Measurements from ENCODE around the gene LTB.

LTB gene, protein sequence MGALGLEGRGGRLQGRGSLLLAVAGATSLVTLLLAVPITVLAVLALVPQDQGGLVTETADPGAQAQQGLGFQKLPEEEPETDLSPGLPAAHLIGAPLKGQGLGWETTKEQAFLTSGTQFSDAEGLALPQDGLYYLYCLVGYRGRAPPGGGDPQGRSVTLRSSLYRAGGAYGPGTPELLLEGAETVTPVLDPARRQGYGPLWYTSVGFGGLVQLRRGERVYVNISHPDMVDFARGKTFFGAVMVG

GRCh38 chr6:31582230-31582643, at the start of gene LTB:
LTB (minus strand) TSS chr6:31582424; CDS start chr6:31582417, 7 bp downstream.
- no peak for DNase-seq (ENCODE audit: low spot score)

DNA sequence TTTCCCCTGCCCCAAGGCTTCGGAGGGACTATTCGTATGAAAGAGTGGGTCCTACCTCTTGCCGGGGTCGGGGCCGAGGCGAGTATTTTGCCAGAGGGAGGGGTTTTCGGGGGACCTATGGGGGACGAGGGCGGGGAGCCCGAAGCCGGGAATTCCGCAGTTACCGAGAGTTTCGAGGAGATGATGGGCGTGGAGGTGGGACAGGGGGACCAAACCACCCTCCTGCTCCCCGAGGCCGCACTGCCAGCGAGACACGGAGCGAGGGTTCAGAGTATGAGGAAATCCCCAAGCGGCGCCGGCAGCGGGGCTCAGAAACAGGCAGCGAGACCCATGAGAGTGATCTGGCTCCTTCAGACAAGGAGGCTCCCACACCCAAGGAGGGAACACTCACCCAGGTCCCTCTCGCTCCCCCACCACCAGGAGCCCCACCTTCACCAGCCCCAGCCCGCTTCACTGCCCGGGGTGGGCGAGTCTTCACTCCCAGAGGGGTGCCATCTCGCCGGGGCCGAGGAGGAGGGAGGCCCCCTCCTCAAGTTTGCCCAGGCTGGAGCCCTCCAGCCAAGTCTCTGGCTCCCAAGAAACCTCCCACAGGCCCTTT, 49.6 kb upstream of the LTB start:
- DNase-seq (ENCODE audit: low spot score): no peak

DNA sequence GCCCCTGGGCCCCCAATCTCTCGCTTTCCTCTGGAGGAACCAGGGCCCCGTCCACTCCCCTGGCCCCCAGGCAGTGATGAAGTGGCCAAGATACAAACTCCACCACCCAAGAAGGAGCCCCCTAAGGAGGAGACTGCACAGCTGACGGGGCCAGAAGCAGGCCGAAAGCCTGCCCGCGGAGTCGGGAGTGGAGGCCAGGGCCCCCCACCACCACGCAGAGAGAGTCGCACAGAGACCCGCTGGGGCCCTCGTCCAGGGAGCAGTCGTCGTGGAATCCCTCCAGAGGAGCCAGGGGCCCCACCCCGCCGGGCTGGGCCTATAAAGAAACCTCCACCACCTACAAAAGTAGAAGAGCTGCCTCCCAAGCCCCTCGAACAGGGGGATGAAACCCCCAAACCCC, 49.0 kb upstream of the LTB start:
- no peak for DNase-seq (ENCODE audit: low spot score)

DNA sequence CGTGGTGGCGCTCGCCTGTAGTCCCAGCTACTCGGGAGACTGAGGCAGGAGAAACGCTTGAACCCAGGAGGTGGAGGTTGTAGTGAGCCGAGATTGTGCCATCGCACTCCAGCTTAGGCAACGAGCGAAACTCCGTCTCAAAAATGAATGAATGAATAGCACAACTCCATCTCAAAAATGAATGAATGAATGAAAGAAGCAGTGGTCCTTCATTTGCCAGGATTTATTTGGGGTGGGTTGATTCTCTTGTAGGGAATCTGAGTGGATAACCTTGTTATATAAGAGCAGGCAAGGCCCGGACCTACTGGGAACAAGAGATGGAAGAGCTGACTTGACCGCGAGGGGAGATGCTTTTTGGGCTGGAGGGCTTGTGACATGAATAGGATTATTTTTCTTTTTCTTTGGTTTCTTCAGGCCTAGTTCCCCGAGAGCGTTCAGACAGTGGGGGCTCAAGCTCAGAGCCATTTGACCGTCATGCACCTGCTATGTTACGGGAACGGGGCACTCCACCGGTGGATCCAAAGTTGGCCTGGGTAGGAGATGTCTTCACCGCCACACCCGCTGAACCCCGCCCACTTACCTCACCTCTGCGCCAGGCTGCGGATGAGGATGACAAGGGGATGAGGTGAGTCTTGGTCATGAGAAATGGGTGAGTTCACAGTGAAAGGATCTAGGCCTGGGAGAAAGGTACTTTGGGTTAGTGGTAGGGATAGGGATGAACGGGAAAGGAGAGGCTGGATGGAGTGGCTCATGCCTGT, 48.1 kb upstream of the LTB start:
- no peak for DNase-seq (ENCODE audit: low spot score)

DNA sequence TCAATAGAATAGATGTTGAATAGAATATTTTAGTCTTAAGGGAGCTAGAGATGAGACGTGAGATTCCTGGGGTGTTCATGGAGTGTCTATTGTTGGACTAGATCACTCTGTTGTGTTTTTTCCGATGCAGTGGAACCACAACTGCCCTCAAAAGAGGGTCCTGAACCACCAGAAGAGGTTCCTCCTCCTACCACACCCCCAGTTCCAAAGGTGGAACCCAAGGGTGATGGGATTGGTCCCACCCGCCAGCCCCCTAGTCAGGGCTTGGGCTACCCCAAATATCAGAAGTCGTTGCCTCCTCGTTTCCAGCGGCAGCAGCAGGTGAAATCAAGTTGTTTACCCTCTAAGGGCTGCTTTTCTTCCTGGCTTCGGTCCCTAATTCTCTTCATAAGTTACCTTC, 46.8 kb upstream of the LTB start:
- no peak for DNase-seq (ENCODE audit: low spot score)

GRCh38 chr6:31627690-31628287, 45.6 kb upstream of the LTB start:
- DNase-seq (ENCODE audit: low spot score): no peak

DNA sequence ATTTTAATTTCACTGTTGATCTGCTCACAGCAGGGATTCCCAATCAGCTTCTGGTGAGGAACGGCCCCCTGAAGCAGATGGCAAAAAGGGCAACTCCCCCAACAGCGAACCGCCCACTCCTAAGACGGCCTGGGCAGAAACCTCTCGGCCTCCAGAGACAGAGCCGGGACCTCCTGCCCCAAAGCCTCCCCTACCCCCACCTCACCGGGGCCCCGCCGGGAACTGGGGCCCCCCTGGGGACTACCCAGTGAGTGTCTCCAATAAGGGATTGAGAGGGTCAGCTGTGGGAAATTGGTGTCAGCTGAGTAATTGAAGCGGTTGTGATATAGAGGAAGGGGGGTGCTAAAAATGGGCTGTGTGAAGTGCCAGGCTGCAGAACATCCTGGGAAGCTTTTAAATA, 44.7 kb upstream of the LTB start:
- no peak for DNase-seq (ENCODE audit: low spot score)

DNA sequence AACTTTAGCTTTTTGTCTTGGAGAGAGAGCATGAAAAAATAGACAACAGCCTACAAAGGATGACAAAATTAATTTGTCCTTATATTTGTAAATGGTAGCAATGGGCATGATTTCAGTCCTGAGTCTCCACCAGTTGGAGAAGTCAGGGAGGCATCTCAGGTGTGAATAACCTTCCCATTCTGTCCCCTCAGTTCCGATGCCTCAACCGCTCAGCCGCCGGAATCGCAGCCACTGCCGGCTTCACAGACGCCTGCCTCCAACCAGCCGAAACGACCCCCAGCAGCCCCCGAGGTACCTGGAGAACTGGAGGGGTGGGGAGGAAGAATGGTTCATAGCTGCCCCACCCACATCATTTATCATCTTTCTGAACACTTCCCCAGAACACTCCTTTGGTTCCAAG, 41.8 kb upstream of the LTB start:
- DNase-seq (ENCODE audit: low spot score): no peak

- DNase-seq (ENCODE audit: low spot score): no peak
These were observed 40.5 kb upstream of the LTB start for GRCh38 chr6:31622684-31623091.

- peak; percentile 18 for DNase-seq (ENCODE audit: low spot score)
These were observed 39.8 kb upstream of the LTB start for GRCh38 chr6:31621991-31622390.

- DNase-seq (ENCODE audit: low spot score): no peak
These were observed 39.2 kb upstream of the LTB start for GRCh38 chr6:31621320-31621939.

DNA sequence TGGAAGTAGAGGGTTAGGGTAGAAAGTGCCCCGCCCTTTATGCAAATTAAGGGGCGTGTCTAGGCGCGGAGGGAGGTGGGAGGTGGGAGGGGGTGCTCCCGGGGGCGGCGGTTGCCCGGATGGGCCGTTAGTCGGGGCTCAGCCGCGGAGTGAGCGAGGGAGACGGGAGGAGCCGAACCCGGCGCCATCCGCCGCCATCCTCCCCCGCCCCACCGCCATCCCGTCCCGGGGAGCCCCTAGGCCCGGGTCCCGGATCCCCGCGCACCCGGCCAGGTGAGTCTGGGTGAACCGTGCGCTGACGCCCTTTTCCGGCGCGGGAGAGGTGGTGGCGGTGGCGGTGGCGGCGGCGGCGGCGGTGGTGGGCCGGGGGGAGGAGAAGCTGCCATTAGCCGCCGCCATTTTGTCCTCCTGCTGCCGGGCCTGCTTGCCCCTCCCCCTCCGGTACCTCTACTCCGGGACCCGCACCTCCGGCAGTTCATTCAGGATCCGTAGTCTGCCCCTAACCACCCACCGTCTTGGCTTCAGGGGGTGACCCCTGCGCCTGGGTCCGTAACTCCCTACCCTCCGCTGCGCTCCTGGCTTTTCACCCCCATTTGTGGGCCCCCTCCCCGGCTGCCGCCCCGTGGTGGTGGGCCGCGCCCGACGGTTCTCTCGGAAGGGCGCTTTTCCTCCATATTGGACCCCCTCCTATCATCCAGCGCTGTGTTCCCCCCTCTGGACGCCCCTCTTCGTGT, 38.5 kb upstream of the LTB start, which contains the start of gene PRRC2A:
Gene PRRC2A (plus strand): TSS at position 130 of the 734 bp plus-strand sequence. CDS start 2,075 bp downstream, outside the sequence.
- DNase-seq (ENCODE audit: low spot score): peak; percentile 70

GRCh38 chr6:31619805-31620585, 37.8 kb upstream of the LTB start:
- DNase-seq (ENCODE audit: low spot score): peak; percentile 99

- DNase-seq (ENCODE audit: low spot score): no peak
These were observed 34.8 kb upstream of the LTB start for GRCh38 chr6:31617010-31617409.

DNA sequence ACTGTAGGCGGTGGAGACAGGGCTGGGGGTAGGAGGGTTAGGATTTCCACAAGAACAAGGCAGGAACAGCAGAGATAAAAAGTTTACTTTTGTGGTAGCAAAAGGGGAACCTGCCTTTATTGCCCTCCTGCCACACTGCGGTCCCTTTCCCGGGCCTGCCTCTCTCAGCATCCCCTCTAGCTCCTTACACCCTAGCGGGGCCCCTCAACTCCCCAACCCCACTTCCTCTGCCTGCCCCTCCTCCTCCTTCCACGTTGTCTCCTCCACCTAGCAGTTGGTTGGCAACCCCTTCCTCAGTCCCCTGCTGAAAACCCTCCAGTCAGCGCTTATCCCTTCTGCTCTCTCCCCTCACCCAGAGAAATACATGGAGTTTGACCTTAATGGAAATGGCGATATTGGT, 33.5 kb upstream of the LTB start:
- DNase-seq (ENCODE audit: low spot score): no peak

DNA sequence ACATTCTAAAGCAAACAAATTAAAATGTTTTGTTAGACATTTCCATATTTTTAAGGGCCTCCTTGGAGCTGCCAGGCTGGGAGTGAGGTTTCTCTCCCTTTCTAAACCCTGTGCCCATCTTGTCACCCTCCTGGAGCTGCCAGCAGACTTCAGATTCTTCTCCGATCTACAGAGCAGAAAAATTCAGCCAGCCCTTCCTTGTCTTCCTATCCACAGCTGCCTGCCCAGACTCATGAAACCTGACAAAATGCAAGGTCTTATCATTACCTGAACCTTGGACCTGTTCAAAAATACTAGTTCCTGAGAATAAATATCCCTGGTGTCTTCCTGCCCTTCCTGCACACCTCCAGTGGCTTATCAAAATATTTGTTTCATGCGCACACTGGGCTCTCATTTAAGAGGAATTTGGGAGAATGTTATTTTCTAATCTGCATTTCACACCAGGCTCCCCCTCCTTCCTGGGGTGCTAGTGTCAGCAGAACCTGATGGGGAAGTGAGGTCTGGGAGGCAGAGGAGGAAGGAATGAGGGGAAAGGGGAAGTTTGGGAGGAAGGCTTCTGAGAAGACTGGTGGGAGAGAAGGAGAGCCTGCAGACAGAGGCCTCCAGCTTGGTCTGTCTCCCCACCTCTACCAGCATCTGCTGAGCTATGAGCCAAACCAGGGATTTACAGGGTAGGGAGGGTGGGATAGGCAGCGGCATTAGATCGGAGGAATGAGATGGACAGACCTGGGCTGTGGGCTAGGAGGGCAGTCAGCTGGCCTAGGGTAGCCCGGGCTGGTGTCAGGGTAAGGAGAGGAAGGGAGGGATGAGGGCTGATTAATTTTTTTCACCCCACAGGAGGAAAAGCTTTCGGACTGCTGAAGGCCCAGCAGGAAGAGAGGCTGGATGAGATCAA, 32.7 kb upstream of the LTB start, which contains the start of gene AIF1:
Gene AIF1 (plus strand): TSS at position 551 of the 895 bp plus-strand sequence. CDS start 96 bp downstream, at position 647.
- DNase-seq (ENCODE audit: low spot score): no peak

- no peak for DNase-seq (ENCODE audit: low spot score)
These were observed 31.9 kb upstream of the LTB start for GRCh38 chr6:31614075-31614619.

DNA sequence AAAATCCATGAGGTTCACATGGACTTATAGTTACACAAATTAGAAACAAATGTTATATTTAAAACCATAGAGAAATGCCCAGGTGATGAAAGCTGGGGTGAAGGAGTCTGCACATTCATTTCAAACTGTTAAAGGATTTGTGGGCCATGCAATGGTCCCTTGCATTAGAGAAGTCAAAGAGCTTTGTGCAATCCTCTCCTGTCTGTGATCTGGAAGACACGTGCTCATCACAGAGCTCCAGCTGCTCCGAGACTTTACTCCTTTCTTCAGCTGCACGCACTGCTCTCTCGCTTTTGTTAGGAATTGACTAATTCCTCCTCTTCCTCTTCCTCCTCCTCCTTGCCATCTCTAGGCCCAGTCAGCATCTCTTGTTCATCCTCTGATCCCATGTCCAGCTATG, 28.7 kb upstream of the LTB start:
- DNase-seq (ENCODE audit: low spot score): no peak

Data from AG08395 (cell line).